Measurements from ENCODE around the gene SURF2. TPM values are rescaled to one million over a fixed set of nuclear protein-coding genes. Genes with fewer than 3 reads are reported as not detected.

The SURF2 gene
- total and polyA plus RNA-seq, 4 donors = 11.7 to 50.1 (median 27.2) TPM

DNA sequence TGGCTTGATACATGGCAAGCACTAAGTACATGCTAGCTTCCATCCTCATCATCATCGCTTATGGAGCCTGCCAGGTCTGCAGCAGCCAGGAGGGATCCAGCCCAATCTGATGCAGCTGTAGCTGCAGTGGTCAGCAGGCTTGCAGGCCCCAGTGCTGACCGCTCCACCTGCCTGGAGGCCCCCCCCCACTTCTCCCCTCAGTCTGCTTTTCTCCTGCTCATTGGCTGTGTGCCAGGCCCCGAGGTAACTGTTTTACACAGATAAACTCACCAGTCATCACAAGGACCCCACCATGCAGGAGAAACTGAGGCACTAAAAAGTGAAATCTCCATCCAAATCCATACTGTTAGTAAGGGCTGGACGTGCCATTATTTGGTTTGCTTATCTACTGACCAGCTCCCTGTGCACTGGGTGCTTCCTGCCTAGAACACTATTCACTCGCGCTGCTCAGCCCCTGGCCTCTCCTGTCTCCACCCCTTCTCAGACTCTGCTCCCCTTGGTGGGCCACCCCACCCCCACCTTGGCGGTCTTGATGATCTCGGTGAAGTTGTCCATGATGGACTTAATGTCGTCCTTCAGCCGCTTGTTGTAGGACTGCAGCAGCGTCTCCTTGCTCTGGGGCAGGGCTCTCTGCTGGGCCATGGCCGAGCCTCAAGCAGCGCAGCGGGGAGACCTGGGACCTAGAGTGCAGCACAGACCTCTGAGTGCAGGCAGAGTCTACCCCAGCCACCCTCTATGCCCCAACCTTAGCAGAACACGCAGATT lies 10.1 kb upstream of the SURF2 start:
- Histone ChIP-seq H3K4me1 (ENCODE audit: control insufficient read depth in 5 of 5, insufficient read depth in 5 of 5, low read length in 5 of 5) (peaks cover 0 to 23% (median 12%) of the 10 kb centered on the region in 5 donors), H3K4me3 (peak overlapping the region; percentile 86), H3K9ac (ENCODE audit: insufficient read depth in 1 of 2, low read length in 2 of 2) (no peak overlapping the region), H3K27ac (ENCODE audit: low read depth in 1 of 2, low read length in 1 of 2) (peak overlapping the region in 1 of 2 donors; percentile 8), H3K36me3 (ENCODE audit: control insufficient read depth in 4 of 4, insufficient read depth in 4 of 4, low read length in 4 of 4) (peaks cover 12 to 71% (median 52%) of the 10 kb centered on the region in 4 donors), H3K27me3 (ENCODE audit: control insufficient read depth in 3 of 3, insufficient read depth in 3 of 3, low read length in 2 of 3) (no peaks in the 10 kb centered on the region), H3K9me3 (ENCODE audit: control insufficient read depth in 4 of 4, insufficient read depth in 3 of 4, low read length in 3 of 4) (no peaks in the 10 kb centered on the region)
- 76 to 81% methylated on average over 15 of the region's 15 CpGs for WGBS, 2 donors
- TF ChIP-seq, protein P1, sequence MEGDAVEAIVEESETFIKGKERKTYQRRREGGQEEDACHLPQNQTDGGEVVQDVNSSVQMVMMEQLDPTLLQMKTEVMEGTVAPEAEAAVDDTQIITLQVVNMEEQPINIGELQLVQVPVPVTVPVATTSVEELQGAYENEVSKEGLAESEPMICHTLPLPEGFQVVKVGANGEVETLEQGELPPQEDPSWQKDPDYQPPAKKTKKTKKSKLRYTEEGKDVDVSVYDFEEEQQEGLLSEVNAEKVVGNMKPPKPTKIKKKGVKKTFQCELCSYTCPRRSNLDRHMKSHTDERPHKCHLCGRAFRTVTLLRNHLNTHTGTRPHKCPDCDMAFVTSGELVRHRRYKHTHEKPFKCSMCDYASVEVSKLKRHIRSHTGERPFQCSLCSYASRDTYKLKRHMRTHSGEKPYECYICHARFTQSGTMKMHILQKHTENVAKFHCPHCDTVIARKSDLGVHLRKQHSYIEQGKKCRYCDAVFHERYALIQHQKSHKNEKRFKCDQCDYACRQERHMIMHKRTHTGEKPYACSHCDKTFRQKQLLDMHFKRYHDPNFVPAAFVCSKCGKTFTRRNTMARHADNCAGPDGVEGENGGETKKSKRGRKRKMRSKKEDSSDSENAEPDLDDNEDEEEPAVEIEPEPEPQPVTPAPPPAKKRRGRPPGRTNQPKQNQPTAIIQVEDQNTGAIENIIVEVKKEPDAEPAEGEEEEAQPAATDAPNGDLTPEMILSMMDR (IDR thresholded peaks at IDR 0.05; ENCODE audit: control extremely low read depth, extremely low read depth) = no peak
- no peak for DNase-seq
- no peak for ATAC-seq (ENCODE audit: insufficient read depth, low FRiP score)

- TF ChIP-seq, protein P1 (IDR thresholded peaks at IDR 0.05; ENCODE audit: control extremely low read depth, extremely low read depth) = no peak
- no peaks in the 10 kb centered on the region for H3K27me3 ChIP-seq (ENCODE audit: control insufficient read depth in 3 of 3, insufficient read depth in 3 of 3, low read length in 2 of 3)
- DNase-seq (peak in 1 of 3 donors; percentile 48), ATAC-seq (ENCODE audit: insufficient read depth, low FRiP score) (peak; percentile 55)
- peaks cover 0 to 23% (median 12%) of the 10 kb centered on the region in 5 donors for H3K4me1 ChIP-seq (ENCODE audit: control insufficient read depth in 5 of 5, insufficient read depth in 5 of 5, low read length in 5 of 5)
- no peaks in the 10 kb centered on the region for H3K9me3 ChIP-seq (ENCODE audit: control insufficient read depth in 4 of 4, insufficient read depth in 3 of 4, low read length in 3 of 4)
- H3K27ac ChIP-seq (ENCODE audit: low read depth in 1 of 2, low read length in 1 of 2) = peak overlapping the region; percentile 66 to 97
- peak overlapping the region; percentile 5 to 25 for H3K9ac ChIP-seq (ENCODE audit: insufficient read depth in 1 of 2, low read length in 2 of 2)
- WGBS, 2 donors = 0% methylated on average over 26 to 41 of the region's 41 CpGs
- peaks cover 12 to 76% (median 60%) of the 10 kb centered on the region in 4 donors for H3K36me3 ChIP-seq (ENCODE audit: control insufficient read depth in 4 of 4, insufficient read depth in 4 of 4, low read length in 4 of 4)
- peak overlapping the region; percentile 100 for H3K4me3 ChIP-seq
Observed at GRCh38 chr9:133347515-133347984, 8.8 kb upstream of the SURF2 start.

DNA sequence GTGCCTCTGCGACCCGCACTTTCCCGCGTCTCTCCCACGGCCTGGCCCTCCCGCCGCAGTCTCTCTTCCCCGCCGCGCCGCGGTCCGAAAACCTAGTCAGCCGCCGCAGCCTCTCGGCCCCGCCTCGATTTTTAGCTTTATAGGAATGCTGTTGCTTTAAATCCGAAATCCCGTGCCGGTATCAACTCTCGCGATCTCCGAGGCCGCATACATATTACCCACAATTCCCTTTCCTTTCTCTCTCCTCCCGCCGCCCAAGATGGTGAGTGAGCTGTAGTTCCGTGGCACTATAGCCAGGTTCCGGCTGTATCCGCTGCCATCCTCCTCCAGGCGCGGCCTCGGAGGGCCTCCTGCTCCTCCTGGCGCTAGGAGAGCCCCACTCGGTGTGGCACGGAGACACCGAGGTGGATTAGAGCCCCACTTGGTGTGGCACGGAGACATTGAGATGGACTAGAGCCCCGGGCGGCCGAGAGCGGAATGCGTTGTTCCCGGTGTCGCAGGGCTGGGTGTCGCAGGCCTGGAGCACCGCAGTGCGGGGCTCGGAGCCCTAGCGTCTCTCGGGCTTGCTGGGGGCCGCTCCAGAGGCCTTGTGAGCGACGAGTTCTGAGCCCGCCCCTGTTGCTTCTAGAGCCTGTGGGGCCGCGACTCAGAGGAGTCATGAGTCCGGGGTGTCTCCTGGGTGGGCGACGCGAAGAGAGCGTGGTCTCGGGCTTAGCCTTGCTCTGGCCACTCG lies 8.2 kb upstream of the SURF2 start, which contains the start of the genes MED22 and RPL7A:
Gene MED22, minus strand, starts transcription at position 147 of the 733 bp plus-strand sequence. CDS start 1,469 bp downstream, outside the sequence.
Gene RPL7A, plus strand, starts transcription at position 234 of the 733 bp plus-strand sequence. Its CDS starts 26 bp downstream, at position 260.
- DNase-seq (peak; percentile 95 to 99 (median 98)), ATAC-seq (ENCODE audit: insufficient read depth, low FRiP score) (peak; percentile 89)
- 0% methylated on average over 62 to 64 of the region's 64 CpGs for WGBS, 2 donors
- TF ChIP-seq, protein P1 (IDR thresholded peaks at IDR 0.05; ENCODE audit: control extremely low read depth, extremely low read depth) = peak; percentile 3
- peaks cover 12 to 77% (median 57%) of the 10 kb centered on the region in 4 donors for H3K36me3 ChIP-seq (ENCODE audit: control insufficient read depth in 4 of 4, insufficient read depth in 4 of 4, low read length in 4 of 4)
- peaks cover 0 to 23% (median 12%) of the 10 kb centered on the region in 5 donors for H3K4me1 ChIP-seq (ENCODE audit: control insufficient read depth in 5 of 5, insufficient read depth in 5 of 5, low read length in 5 of 5)
- H3K27ac ChIP-seq (ENCODE audit: low read depth in 1 of 2, low read length in 1 of 2) = peak within 1 kb of the TSS; percentile 66 to 97
- no peaks in the 10 kb centered on the region for H3K27me3 ChIP-seq (ENCODE audit: control insufficient read depth in 3 of 3, insufficient read depth in 3 of 3, low read length in 2 of 3)
- H3K9me3 ChIP-seq (ENCODE audit: control insufficient read depth in 4 of 4, insufficient read depth in 3 of 4, low read length in 3 of 4) = no peaks in the 10 kb centered on the region
- peak within 1 kb of the TSS; percentile 92 to 98 for H3K9ac ChIP-seq (ENCODE audit: insufficient read depth in 1 of 2, low read length in 2 of 2)
- H3K4me3 ChIP-seq = peak within 1 kb of the TSS; percentile 100

All from lung (tissue), 12 donors.